Bronchial epithelial cell (primary cell): Measurements from ENCODE around the gene NCMAP. TPM values are rescaled to one million over a fixed set of nuclear protein-coding genes. Genes with fewer than 3 reads are reported as not detected.
"Not testable (repeated sequence)": the region's sequence is repeated elsewhere in the genome, so short reads cannot be mapped to it uniquely, and the experiment has no call there.

Experiments used
- DNase-seq: peaks from one replicate; pipeline ENCODE4 v3.0.0-alpha.2; 2010; ENCODE audit warnings: low read depth
- FAIRE-seq: peaks from 2 replicates; lab custom pipeline; 2011; peaks lifted over from hg19 to GRCh38; lab: Jason Lieb, UNC
- H3K27me3 ChIP-seq: 2 replicates; pipeline ENCODE4 v1.5.1; 2011; ENCODE audit warnings: low read length; ENCODE audit not compliant: control insufficient read depth, insufficient read depth
- H3K36me3 ChIP-seq: 2 replicates; pipeline ENCODE4 v1.5.1; 2011; ENCODE audit warnings: low read length; ENCODE audit not compliant: control insufficient read depth, insufficient read depth
- H3K4me3 ChIP-seq: 2 replicates; pipeline ENCODE4 v1.5.1; 2011; ENCODE audit warnings: mild to moderate bottlenecking, low read depth, low read length, control low read depth
- CTCF ChIP-seq: IDR thresholded peaks from 2 replicates; pipeline ENCODE4 v1.5.1; 2011; ENCODE audit warnings: mild to moderate bottlenecking, moderate library complexity, low read length, control low read depth, inconsistent platforms; ENCODE audit not compliant: insufficient read depth, severe bottlenecking
- total RNA-seq: library from RNA; depleted of rRNA; stranded (reverse); fragments of >200 nt; gene quantifications from 2 replicates; pipeline ENCODE4 v1.2.1, GENCODE V29; 2014

NCMAP gene
- total RNA-seq, 1 donor from 2014 or later: not detected

- Histone ChIP-seq H3K4me3 (no peak overlapping the region), H3K27me3 (no peaks in the 10 kb centered on the region), H3K36me3 (peaks cover 3% of the 10 kb centered on the region)
- DNase-seq: no peak
- TF ChIP-seq CTCF: peak; percentile 28
- no peak for FAIRE-seq
These were observed 28.8 kb upstream of the NCMAP start for GRCh38 chr1:24526940-24527542.

- FAIRE-seq (no peak), DNase-seq (no peak)
- H3K36me3 ChIP-seq: peaks cover 4% of the 10 kb centered on the region
- no peaks in the 10 kb centered on the region for H3K27me3 ChIP-seq
- H3K4me3 ChIP-seq: no peak overlapping the region
- no peak for TF ChIP-seq CTCF
These were observed 27.1 kb upstream of the NCMAP start for GRCh38 chr1:24528744-24529143.

- DNase-seq, H3K36me3 ChIP-seq, FAIRE-seq, H3K27me3 ChIP-seq, H3K4me3 ChIP-seq: not testable (repeated sequence)
These were observed 26.6 kb upstream of the NCMAP start for GRCh38 chr1:24529292-24529691.

- Histone ChIP-seq H3K27me3 (no peaks in the 10 kb centered on the region), H3K36me3 (peaks cover 4% of the 10 kb centered on the region), H3K4me3 (no peak overlapping the region)
- TF ChIP-seq CTCF: no peak
- FAIRE-seq (no peak), DNase-seq (no peak)
These were observed 20.9 kb upstream of the NCMAP start for GRCh38 chr1:24535021-24535424.

GRCh38 chr1:24535778-24536177, 20.1 kb upstream of the NCMAP start:
- no peaks in the 10 kb centered on the region for H3K27me3 ChIP-seq
- no peak overlapping the region for H3K4me3 ChIP-seq
- no peak for FAIRE-seq
- TF ChIP-seq CTCF: no peak
- peaks cover 4% of the 10 kb centered on the region for H3K36me3 ChIP-seq
- DNase-seq: no peak

- TF ChIP-seq CTCF: no peak
- no peaks in the 10 kb centered on the region for H3K27me3 ChIP-seq
- FAIRE-seq (no peak), DNase-seq (no peak)
- peaks cover 3% of the 10 kb centered on the region for H3K36me3 ChIP-seq
- no peak overlapping the region for H3K4me3 ChIP-seq
These were observed 19.5 kb upstream of the NCMAP start for GRCh38 chr1:24536391-24536840.
